SJCRH30 (cell line): ENCODE results near the gene CDYL. TPM values are rescaled to one million over a fixed set of nuclear protein-coding genes. Genes with fewer than 3 reads are reported as not detected.
"Not testable (repeated sequence)": the region's sequence is repeated elsewhere in the genome, so short reads cannot be mapped to it uniquely, and the experiment has no call there.

Source experiments
- DNase-seq, 2 experiments: peaks; one replicate each; pipeline ENCODE4 v3.0.0-alpha.2; 2015 to 2020
- H3K27ac ChIP-seq: fragments of 250-450 bp; sonication (Bioruptor Pico); 2 replicates; pipeline ENCODE4 v1.5.1; 2020; ENCODE audit warnings: mild to moderate bottlenecking, moderate library complexity
- H3K27me3 ChIP-seq: fragments of 250-450 bp; sonication (Bioruptor Pico); 2 replicates; pipeline ENCODE4 v1.5.1; 2020; ENCODE audit warnings: mild to moderate bottlenecking, moderate library complexity
- H3K36me3 ChIP-seq: fragments of 250-450 bp; sonication (Bioruptor Pico); 2 replicates; pipeline ENCODE4 v1.5.1; 2020; ENCODE audit warnings: mild to moderate bottlenecking, moderate library complexity
- H3K4me1 ChIP-seq: fragments of 250-450 bp; sonication (Bioruptor Pico); 2 replicates; pipeline ENCODE4 v1.5.1; 2020; ENCODE audit warnings: mild to moderate bottlenecking, moderate library complexity
- H3K4me3 ChIP-seq: fragments of 250-450 bp; sonication (Bioruptor Pico); 2 replicates; pipeline ENCODE4 v1.5.1; 2020; ENCODE audit warnings: mild to moderate bottlenecking, moderate library complexity
- H3K9me3 ChIP-seq: fragments of 250-450 bp; sonication (Bioruptor Pico); replicated peaks from 2 replicates; pipeline ENCODE4 v1.5.1; 2020; ENCODE audit warnings: mild to moderate bottlenecking, moderate library complexity
- total RNA-seq: library from RNA; depleted of rRNA; stranded (reverse); fragments of >200 nt; shearing (Covaris generic); gene quantifications from 2 replicates; pipeline ENCODE4 v1.2.3, GENCODE V29; 2014

Gene CDYL
- total RNA-seq, 1 experiment from 2014 or later, result 68.7 TPM

GRCh38 chr6:4973982-4974745 is 198.0 kb downstream of the CDYL start:
- Histone ChIP-seq H3K9me3 (no peaks in the 10 kb centered on the region), H3K4me3 (peak overlapping the region; percentile 36), H3K27ac (peak overlapping the region; percentile 20), H3K36me3 (no peaks in the 10 kb centered on the region), H3K4me1 (peaks cover 4% of the 10 kb centered on the region; the same call in 1 of the 2 replicates), H3K27me3 (no peaks in the 10 kb centered on the region)
- DNase-seq, result peak; percentile 69 to 84

- no peaks in the 10 kb centered on the region for H3K36me3 ChIP-seq
- H3K9me3 ChIP-seq, result no peaks in the 10 kb centered on the region
- no peak overlapping the region for H3K4me3 ChIP-seq
- no peak for DNase-seq
- H3K27ac ChIP-seq, result no peak overlapping the region
- no peaks in the 10 kb centered on the region for H3K27me3 ChIP-seq
- peaks cover 4% of the 10 kb centered on the region; the same call in 1 of the 2 replicates for H3K4me1 ChIP-seq
These were observed 198.8 kb downstream of the CDYL start for GRCh38 chr6:4974962-4975361.

DNA sequence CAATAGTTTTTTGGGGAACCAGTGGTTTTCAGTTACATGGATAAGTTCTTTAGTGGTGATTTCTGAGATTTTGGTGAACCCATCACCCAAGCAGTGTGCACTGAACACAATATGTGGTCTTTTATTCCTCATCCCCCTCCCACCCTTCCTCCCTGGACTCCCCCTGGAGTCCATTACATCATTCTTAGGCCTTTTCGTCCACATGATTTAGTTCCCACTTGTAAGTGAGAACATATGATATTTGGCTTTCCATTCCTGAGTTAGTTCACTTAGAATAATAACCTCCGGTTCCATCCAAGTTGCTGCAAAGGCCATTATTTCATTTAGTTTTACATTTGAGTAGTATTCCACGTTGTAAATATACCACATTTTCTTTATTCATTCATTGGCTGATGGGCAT is 199.3 kb downstream of the CDYL start:
- no peak for DNase-seq
- H3K4me1 ChIP-seq, result peaks cover 4% of the 10 kb centered on the region; the same call in 1 of the 2 replicates
- H3K4me3 ChIP-seq, result no peak overlapping the region
- no peaks in the 10 kb centered on the region for H3K27me3 ChIP-seq
- no peaks in the 10 kb centered on the region for H3K36me3 ChIP-seq
- H3K27ac ChIP-seq, result no peak overlapping the region
- no peaks in the 10 kb centered on the region for H3K9me3 ChIP-seq

GRCh38 chr6:4977468-4977867 is 201.3 kb downstream of the CDYL start:
- Histone ChIP-seq H3K36me3 (no peaks in the 10 kb centered on the region), H3K4me1 (peaks cover 4% of the 10 kb centered on the region; the same call in 1 of the 2 replicates), H3K4me3 (no peak overlapping the region), H3K27me3 (no peaks in the 10 kb centered on the region), H3K27ac (no peak overlapping the region), H3K9me3 (no peaks in the 10 kb centered on the region)
- DNase-seq, result no peak

GRCh38 chr6:4979426-4979825 is 203.2 kb downstream of the CDYL start:
- Histone ChIP-seq H3K36me3 (no peaks in the 10 kb centered on the region), H3K4me1 (no peaks in the 10 kb centered on the region), H3K9me3 (no peaks in the 10 kb centered on the region), H3K27me3 (no peaks in the 10 kb centered on the region), H3K27ac (no peak overlapping the region), H3K4me3 (no peak overlapping the region)
- DNase-seq, result no peak

DNA sequence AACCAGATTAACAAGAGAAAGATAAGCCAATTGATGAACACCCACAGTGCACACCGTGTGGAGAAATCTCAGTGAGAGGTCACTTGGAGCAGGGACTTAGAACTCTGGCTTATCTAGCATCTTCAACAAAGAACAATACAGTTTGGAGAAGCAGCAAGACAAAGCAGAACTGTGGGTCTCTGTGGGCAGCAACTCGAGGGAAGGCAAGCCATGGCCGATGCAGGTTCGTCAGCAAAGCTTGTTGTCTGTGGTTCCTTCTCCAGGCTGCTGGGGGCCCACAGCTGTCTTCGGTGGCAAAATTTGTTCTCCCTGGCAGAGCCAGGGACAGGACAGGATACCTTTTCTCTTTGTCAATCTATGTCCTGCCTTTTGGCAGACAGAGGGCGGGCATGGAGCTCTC is 205.6 kb downstream of the CDYL start:
- H3K9me3 ChIP-seq, result no peaks in the 10 kb centered on the region

DNA sequence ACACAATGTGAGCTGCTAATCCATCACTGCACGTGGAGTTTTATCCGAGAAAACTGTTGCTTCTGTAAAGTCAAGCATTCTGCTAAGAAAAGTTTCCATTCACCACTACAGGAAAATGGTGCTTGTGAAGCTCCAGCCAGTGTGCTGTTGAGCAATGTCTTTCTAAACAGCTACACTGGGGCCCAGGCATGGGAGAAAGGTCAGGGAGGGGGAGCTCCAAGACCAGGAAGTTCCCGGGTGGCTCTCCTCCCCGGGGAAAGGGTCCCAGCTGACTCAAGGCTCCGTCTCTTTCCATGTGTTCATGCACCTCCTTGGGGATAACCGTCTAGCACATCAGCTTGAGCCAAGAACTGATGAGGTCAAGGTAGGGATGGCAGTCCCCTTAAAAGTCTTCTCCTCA is 207.1 kb downstream of the CDYL start:
- Histone ChIP-seq H3K36me3 (no peaks in the 10 kb centered on the region), H3K9me3 (no peaks in the 10 kb centered on the region), H3K4me3 (no peak overlapping the region), H3K4me1 (no peaks in the 10 kb centered on the region), H3K27me3 (no peaks in the 10 kb centered on the region), H3K27ac (no peak overlapping the region)
- DNase-seq, result no peak

More for the DNA sequence above, 205.6 kb downstream of the CDYL start:
- H3K27me3 ChIP-seq, result no peaks in the 10 kb centered on the region
- H3K36me3 ChIP-seq, result no peaks in the 10 kb centered on the region
- H3K4me1 ChIP-seq, result no peaks in the 10 kb centered on the region
- H3K27ac ChIP-seq, result no peak overlapping the region
- DNase-seq, result no peak
- H3K4me3 ChIP-seq, result no peak overlapping the region

DNA sequence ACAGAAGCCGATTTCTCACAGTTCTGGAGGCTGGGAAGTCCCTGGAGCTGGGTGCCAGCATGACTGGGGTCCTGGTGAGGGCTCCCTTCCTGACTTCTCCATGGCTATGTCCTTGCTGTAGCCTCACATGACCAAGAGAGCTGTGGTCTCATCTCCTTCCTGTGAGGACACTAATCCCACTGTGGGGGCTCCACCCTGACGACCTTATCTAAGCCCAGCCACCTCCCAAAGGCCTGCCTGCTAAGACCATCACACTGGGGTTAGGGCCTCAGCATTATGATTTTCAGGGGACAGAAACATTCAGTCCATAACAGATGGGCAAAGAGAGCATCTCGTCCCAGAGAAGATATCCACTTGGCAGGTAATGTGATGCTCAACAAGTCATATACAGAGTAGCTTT is 210.8 kb downstream of the CDYL start:
- no peak for DNase-seq
- Histone ChIP-seq H3K4me3 (no peak overlapping the region), H3K36me3 (no peaks in the 10 kb centered on the region), H3K27ac (no peak overlapping the region), H3K4me1 (no peaks in the 10 kb centered on the region), H3K27me3 (no peaks in the 10 kb centered on the region), H3K9me3 (no peaks in the 10 kb centered on the region)

DNA sequence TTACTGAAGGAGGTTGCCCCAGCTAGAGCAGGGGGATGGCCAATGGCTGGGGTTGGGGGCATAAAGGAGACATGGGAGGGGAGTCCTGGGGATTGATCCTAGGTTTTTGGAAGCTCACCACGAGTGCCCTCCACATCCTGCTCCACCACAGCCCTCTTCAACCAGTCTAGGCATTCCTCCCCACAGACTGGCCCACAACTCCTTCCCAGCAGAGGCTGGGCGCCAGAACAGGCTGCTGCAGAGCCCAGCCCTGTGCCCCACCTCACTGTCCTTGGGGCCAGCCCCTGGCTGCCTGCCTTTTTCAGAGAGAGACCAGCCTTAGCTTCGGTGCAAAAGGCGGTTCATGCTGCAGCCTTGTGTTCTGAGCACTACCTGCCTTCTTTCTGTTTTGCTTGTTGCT is 211.2 kb downstream of the CDYL start:
- Histone ChIP-seq H3K9me3 (no peaks in the 10 kb centered on the region), H3K27ac (no peak overlapping the region), H3K36me3 (no peaks in the 10 kb centered on the region), H3K27me3 (no peaks in the 10 kb centered on the region), H3K4me1 (no peaks in the 10 kb centered on the region), H3K4me3 (no peak overlapping the region)
- no peak for DNase-seq

DNA sequence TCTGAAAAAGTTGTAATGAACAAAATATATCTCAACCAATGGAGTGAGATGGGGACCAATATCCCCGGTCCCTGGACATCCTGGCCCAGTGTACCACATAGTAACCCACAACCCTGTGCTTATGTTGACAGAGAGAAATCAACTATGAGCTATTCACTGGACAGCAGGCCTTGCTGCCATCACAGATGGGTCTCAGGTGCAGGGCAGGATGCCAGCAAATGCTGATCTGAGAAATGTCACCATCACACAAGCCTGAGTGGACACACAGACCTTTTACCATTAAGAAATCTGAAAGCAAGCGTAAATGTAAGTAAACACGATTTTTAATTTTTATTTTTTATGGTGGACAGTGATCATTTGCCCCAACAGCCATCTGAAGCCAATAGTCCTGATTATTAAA is 218.5 kb downstream of the CDYL start:
- Histone ChIP-seq H3K36me3 (peaks cover 8% of the 10 kb centered on the region; the same call in 1 of the 2 replicates), H3K9me3 (no peaks in the 10 kb centered on the region), H3K27ac (no peak overlapping the region), H3K4me3 (no peak overlapping the region), H3K4me1 (no peaks in the 10 kb centered on the region), H3K27me3 (no peaks in the 10 kb centered on the region)
- DNase-seq, result no peak

DNA sequence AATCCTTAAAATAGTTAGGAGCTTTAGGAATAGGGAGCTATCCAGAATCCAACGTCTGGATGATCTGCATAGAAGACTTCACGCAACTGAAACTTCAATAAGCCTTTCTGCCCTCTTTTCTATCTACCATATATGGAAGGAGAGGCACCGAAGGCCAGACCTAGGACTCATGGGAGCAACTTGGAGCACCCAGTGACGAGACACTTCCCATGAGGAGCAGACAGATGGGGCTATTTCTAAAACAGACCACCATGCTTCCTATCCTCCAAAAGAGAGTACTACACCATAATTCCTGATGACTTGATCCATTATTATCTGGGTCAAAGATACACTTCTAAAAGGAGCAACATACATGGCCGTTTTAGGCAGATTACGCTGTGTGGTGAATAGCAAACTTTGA is 221.7 kb downstream of the CDYL start:
- Histone ChIP-seq H3K27me3 (no peaks in the 10 kb centered on the region), H3K36me3 (peaks cover 10% of the 10 kb centered on the region; the same call in 1 of the 2 replicates), H3K4me1 (no peaks in the 10 kb centered on the region), H3K9me3 (no peaks in the 10 kb centered on the region), H3K4me3 (no peak overlapping the region), H3K27ac (no peak overlapping the region)
- no peak for DNase-seq

DNA sequence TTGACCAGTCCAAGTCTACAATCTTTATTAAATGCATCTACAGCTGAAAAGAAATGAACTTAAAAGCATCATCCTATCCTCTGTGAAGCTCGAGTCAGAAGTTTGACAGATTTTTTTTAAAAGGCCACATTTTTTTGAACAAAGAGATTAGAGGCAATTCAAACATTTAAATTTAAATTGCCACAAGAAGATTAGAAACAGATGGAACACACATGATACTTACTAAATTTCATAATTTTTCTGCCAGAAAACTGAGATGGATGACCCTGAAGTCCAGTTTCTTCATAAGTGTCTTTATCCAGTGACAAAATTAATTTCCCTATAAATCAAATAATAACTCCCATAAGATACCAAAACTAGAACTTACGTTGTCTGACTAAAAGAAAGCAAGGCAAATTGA is 223.4 kb downstream of the CDYL start:
- Histone ChIP-seq H3K4me1 (no peaks in the 10 kb centered on the region), H3K36me3 (peaks cover 10% of the 10 kb centered on the region; the same call in 1 of the 2 replicates)
- DNase-seq, result no peak

DNA sequence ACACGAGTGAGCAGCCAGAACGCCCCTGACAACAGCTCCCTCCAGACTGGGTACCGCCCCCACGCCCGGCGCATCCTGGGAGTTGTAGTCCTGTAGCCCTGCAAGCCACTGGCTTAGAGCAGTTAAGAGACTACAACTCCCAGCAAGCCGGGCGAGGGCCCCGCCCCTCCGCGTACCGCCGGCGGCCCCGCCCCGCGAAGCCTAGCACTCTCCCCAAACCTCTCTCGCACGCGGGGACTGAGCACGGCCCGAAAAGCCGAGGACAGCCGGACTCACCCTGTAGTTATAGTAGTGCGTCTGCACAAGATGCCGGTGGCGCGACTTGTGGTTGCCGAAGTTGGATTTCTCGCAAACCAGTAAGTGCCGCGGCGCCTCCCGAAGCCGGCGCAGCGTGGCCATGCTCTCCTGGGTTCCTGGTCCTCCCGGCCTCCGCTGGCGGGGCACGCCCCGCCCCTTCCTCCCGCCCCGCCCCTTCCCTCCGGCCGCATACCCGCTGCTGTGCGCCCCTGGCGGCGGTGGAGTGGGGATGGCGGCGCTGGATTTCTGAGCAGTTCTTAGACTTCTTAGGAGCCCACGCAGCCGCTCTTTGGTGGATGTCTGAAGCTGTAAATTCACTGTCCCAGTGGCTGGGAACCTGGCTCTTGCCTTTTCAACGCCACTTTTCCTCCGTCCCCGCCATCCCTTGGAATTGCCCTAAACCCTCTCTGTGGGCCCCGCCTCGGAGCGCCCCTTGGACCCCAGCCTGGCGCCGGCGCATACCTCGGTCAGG is 227.6 kb downstream of the CDYL start, which contains the start of gene RPP40:
Gene RPP40 (minus strand): TSS at position 434 of the 769 bp plus-strand sequence. CDS start 35 bp downstream, at position 399.
- peak; percentile 96 for DNase-seq
- no peaks in the 10 kb centered on the region for H3K27me3 ChIP-seq
- no peaks in the 10 kb centered on the region for H3K9me3 ChIP-seq
- H3K4me1 ChIP-seq, result no peaks in the 10 kb centered on the region
- peak within 1 kb of the TSS; percentile 83 for H3K27ac ChIP-seq
- peaks cover 4% of the 10 kb centered on the region; the same call in 1 of the 2 replicates for H3K36me3 ChIP-seq
- peak within 1 kb of the TSS; percentile 77 for H3K4me3 ChIP-seq

More for the DNA sequence above, 223.4 kb downstream of the CDYL start:
- no peaks in the 10 kb centered on the region for H3K9me3 ChIP-seq
- H3K4me3 ChIP-seq, result no peak overlapping the region
- no peak overlapping the region for H3K27ac ChIP-seq
- H3K27me3 ChIP-seq, result no peaks in the 10 kb centered on the region

DNA sequence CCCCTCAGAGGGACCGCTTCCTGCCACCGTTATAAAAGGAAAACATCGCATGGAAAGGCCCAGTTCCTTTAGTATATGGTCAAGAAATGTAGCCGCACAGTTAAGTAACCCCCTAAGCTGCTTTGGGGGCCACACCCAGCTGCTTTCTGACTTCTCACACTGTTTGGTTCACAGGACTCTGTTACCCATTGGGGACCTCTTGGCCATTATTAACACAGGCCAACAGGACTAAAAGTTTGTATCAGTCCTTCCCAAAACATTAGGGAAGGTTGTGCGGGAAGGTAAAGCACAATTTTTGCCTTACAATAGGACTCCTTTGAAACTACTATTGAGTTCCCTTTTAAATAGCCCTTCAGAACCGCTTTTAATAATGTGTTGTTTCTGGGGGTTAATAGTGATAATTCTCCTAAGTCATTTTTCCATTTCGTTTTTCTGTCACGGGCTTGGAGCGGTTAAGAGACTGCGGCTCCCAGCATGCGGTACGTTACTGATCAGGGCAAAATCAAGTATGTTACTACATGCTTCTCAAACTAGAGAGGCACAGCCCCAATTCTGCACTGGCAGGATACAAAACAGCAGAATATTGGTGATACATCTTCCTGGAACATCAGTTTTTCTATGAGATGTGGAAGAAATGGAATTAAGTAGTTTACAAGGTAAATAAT is 228.3 kb downstream of the CDYL start:
- Histone ChIP-seq H3K9me3 (no peaks in the 10 kb centered on the region), H3K27me3 (no peaks in the 10 kb centered on the region), H3K4me3 (peak overlapping the region; percentile 77), H3K36me3 (peaks cover 4% of the 10 kb centered on the region; the same call in 1 of the 2 replicates), H3K4me1 (no peaks in the 10 kb centered on the region), H3K27ac (peak overlapping the region; percentile 83)
- peak in 1 of 2 experiments; percentile 4 for DNase-seq

GRCh38 chr6:5005038-5005433 is 228.8 kb downstream of the CDYL start:
- H3K27ac ChIP-seq, H3K36me3 ChIP-seq, H3K9me3 ChIP-seq, DNase-seq, H3K4me1 ChIP-seq, H3K4me3 ChIP-seq, H3K27me3 ChIP-seq: not testable (repeated sequence)
